Fibroblast of the aortic adventitia (primary cell): Measurements from ENCODE around the gene SH2D6. TPM values are rescaled to one million over a fixed set of nuclear protein-coding genes. Genes with fewer than 3 reads are reported as not detected.

Experiments used
- DNase-seq: peaks from one replicate; pipeline ENCODE4 v3.0.0-alpha.2; 2010; ENCODE audit warnings: low read depth
- H3K4me3 ChIP-seq: 2 replicates; pipeline ENCODE4 v1.5.1; 2011; ENCODE audit warnings: low read depth, mild to moderate bottlenecking, control low read depth, low read length, moderate library complexity
- CTCF ChIP-seq: IDR thresholded peaks from 2 replicates; pipeline ENCODE4 v1.5.1; 2011; ENCODE audit warnings: mild to moderate bottlenecking, low read length, control low read depth, inconsistent platforms; ENCODE audit not compliant: insufficient read depth
- total RNA-seq: library from RNA; depleted of rRNA; stranded (reverse); fragments of >200 nt; gene quantifications from 2 replicates; pipeline ENCODE4 v1.2.3, GENCODE V29; 2012; ENCODE audit warnings: low replicate concordance

SH2D6 gene
- total RNA-seq, 1 donor, result 0.27 TPM

GRCh38 chr2:85423525-85423924 lies 5.0 kb downstream of the SH2D6 start:
- H3K4me3 ChIP-seq, result no peak overlapping the region
- DNase-seq, result no peak
- TF ChIP-seq CTCF, result no peak

GRCh38 chr2:85425588-85425987 lies 7.1 kb downstream of the SH2D6 start:
- no peak for DNase-seq
- H3K4me3 ChIP-seq, result no peak overlapping the region
- TF ChIP-seq CTCF, result no peak

- no peak for DNase-seq
- H3K4me3 ChIP-seq, result no peak overlapping the region
- TF ChIP-seq CTCF, result no peak
Measured at GRCh38 chr2:85427300-85427835, 8.9 kb downstream of the SH2D6 start.

GRCh38 chr2:85428343-85428881 lies 9.9 kb downstream of the SH2D6 start:
- DNase-seq, result no peak
- TF ChIP-seq CTCF, result no peak
- no peak overlapping the region for H3K4me3 ChIP-seq

- H3K4me3 ChIP-seq, result no peak overlapping the region
- no peak for DNase-seq
- no peak for TF ChIP-seq CTCF
Measured at GRCh38 chr2:85429213-85429923, 10.9 kb downstream of the SH2D6 start.

GRCh38 chr2:85429924-85430289 lies 11.4 kb downstream of the SH2D6 start:
- TF ChIP-seq CTCF, result no peak
- no peak for DNase-seq
- no peak overlapping the region for H3K4me3 ChIP-seq
